Smooth muscle cell (in vitro differentiated cells): ENCODE measurements around the gene SIRPB2. TPM values are rescaled to one million over a fixed set of nuclear protein-coding genes. Genes with fewer than 3 reads are reported as not detected.

Experiments used
- DNase-seq: peaks from one replicate; lab custom pipeline; 2025; ENCODE audit not compliant: unreplicated experiment; lab: John Stamatoyannopoulos, UW
- H2AFZ ChIP-seq: fragments of 200-600 bp; sonication (generic); 2 replicates; pipeline ENCODE4 v1.6.0; 2016; ENCODE audit warnings: antibody characterized with exemption, low read depth, mild to moderate bottlenecking
- H3F3A ChIP-seq: fragments of 200-600 bp; sonication (generic); 2 replicates; pipeline ENCODE4 v1.6.0; 2017; ENCODE audit warnings: antibody characterized with exemption, low read depth
- H3K27ac ChIP-seq: fragments of 200-600 bp; sonication (generic); 2 replicates; pipeline ENCODE4 v1.5.1; 2016; ENCODE audit warnings: low read depth, mild to moderate bottlenecking
- H3K27me3 ChIP-seq: fragments of 200-600 bp; sonication (generic); 2 replicates; pipeline ENCODE4 v1.6.1; 2016; ENCODE audit warnings: low read depth, mild to moderate bottlenecking
- H3K36me3 ChIP-seq: fragments of 200-600 bp; sonication (generic); 2 replicates; pipeline ENCODE4 v1.5.1; 2016; ENCODE audit warnings: low read depth
- H3K4me1 ChIP-seq: fragments of 200-600 bp; sonication (generic); 2 replicates; pipeline ENCODE4 v1.5.1; 2016; ENCODE audit warnings: low read depth
- H3K4me2 ChIP-seq: fragments of 200-600 bp; sonication (generic); 2 replicates; pipeline ENCODE4 v1.6.0; 2016; ENCODE audit warnings: mild to moderate bottlenecking
- H3K4me3 ChIP-seq: fragments of 200-600 bp; sonication (generic); 2 replicates; pipeline ENCODE4 v1.5.1; 2016; ENCODE audit warnings: mild to moderate bottlenecking
- H3K79me2 ChIP-seq: fragments of 200-600 bp; sonication (generic); 2 replicates; pipeline ENCODE4 v1.6.0; 2016; ENCODE audit warnings: low read depth, mild to moderate bottlenecking
- H3K9ac ChIP-seq: fragments of 200-600 bp; sonication (generic); 2 replicates; pipeline ENCODE4 v1.6.0; 2016; ENCODE audit warnings: low read depth
- H3K9me3 ChIP-seq: fragments of 200-600 bp; sonication (generic); replicated peaks from 2 replicates; pipeline ENCODE4 v1.5.1; 2016; ENCODE audit warnings: low read depth
- H4K20me1 ChIP-seq: fragments of 200-600 bp; sonication (generic); 2 replicates; pipeline ENCODE4 v1.6.0; 2016; ENCODE audit warnings: low read depth
- CTCF ChIP-seq: fragments of 200-600 bp; sonication (generic); IDR thresholded peaks from 2 replicates; pipeline ENCODE4 v1.5.1; 2017; ENCODE audit warnings: borderline replicate concordance, mild to moderate bottlenecking, antibody characterized with exemption; ENCODE audit not compliant: insufficient read depth, poor library complexity, severe bottlenecking
- whole genome bisulfite sequencing: methylation state at CpG from one replicate; pipeline ENCODE4 v1.1.7; 2016; ENCODE audit warnings: low lambda C conversion rate; 5-methylcytosine and 5-hydroxymethylcytosine counted together
- polyA plus RNA-seq: library from polyadenylated mRNA; unstranded; fragments of >200 nt; fragmentation: Nextera tagmentation; extraction: Ambion mirVana; gene quantifications from 2 replicates; pipeline ENCODE4 v1.2.1, GENCODE V29; 2016
- total RNA-seq: library from RNA; depleted of rRNA; stranded (reverse); fragments of >200 nt; gene quantifications from 2 replicates; pipeline ENCODE4 v1.2.3, GENCODE V29; 2014

SIRPB2 gene
- total and polyA plus RNA-seq, 2 experiments from 2014 or later = not detected

- TF ChIP-seq CTCF = no peak
- no peak overlapping the region for H2AFZ ChIP-seq
- H4K20me1 ChIP-seq = no peaks in the 10 kb centered on the region
- WGBS = 84% methylated on average over 11 of the region's 11 CpGs
- no peaks in the 10 kb centered on the region for H3K79me2 ChIP-seq
- DNase-seq = no peak
- no peak overlapping the region for H3K27ac ChIP-seq
- H3K4me2 ChIP-seq = no peak overlapping the region
- no peak overlapping the region for H3K9ac ChIP-seq
- H3K27me3 ChIP-seq = no peaks in the 10 kb centered on the region
- H3F3A ChIP-seq = no peaks in the 10 kb centered on the region
- H3K4me3 ChIP-seq = no peak overlapping the region
- no peaks in the 10 kb centered on the region for H3K4me1 ChIP-seq
- no peaks in the 10 kb centered on the region for H3K36me3 ChIP-seq
- no peaks in the 10 kb centered on the region for H3K9me3 ChIP-seq
These were observed 45.9 kb upstream of the SIRPB2 start for GRCh38 chr20:1536893-1537730.

GRCh38 chr20:1535420-1536175 lies 44.4 kb upstream of the SIRPB2 start:
- H3K9me3 ChIP-seq = no peaks in the 10 kb centered on the region
- H3F3A ChIP-seq = no peaks in the 10 kb centered on the region
- 83% methylated on average over 5 of the region's 5 CpGs for WGBS
- no peaks in the 10 kb centered on the region for H3K79me2 ChIP-seq
- DNase-seq = no peak
- no peaks in the 10 kb centered on the region for H3K27me3 ChIP-seq
- H4K20me1 ChIP-seq = no peaks in the 10 kb centered on the region
- no peak overlapping the region for H3K4me2 ChIP-seq
- H3K36me3 ChIP-seq = no peaks in the 10 kb centered on the region
- no peak overlapping the region for H3K27ac ChIP-seq
- no peak overlapping the region for H2AFZ ChIP-seq
- H3K4me1 ChIP-seq = no peaks in the 10 kb centered on the region
- no peak overlapping the region for H3K4me3 ChIP-seq
- H3K9ac ChIP-seq = no peak overlapping the region
- TF ChIP-seq CTCF = no peak

GRCh38 chr20:1534526-1534925 lies 43.3 kb upstream of the SIRPB2 start:
- no peak overlapping the region for H3K27ac ChIP-seq
- H3K4me2 ChIP-seq = no peak overlapping the region
- no peaks in the 10 kb centered on the region for H3F3A ChIP-seq
- WGBS = 84% methylated on average over 5 of the region's 5 CpGs
- TF ChIP-seq CTCF = no peak
- H3K9me3 ChIP-seq = no peaks in the 10 kb centered on the region
- no peaks in the 10 kb centered on the region for H3K4me1 ChIP-seq
- no peak for DNase-seq
- H3K9ac ChIP-seq = no peak overlapping the region
- no peak overlapping the region for H3K4me3 ChIP-seq
- no peak overlapping the region for H2AFZ ChIP-seq
- H4K20me1 ChIP-seq = no peaks in the 10 kb centered on the region
- no peaks in the 10 kb centered on the region for H3K36me3 ChIP-seq
- H3K27me3 ChIP-seq = no peaks in the 10 kb centered on the region
- H3K79me2 ChIP-seq = no peaks in the 10 kb centered on the region
